Peyer's patch (tissue), 4 donors: ENCODE data around the gene PGAM5.
"Not testable (repeated sequence)": the region's sequence is repeated elsewhere in the genome, so short reads cannot be mapped to it uniquely, and the experiment has no call there.

Source experiments
- CTCF ChIP-seq, 6 experiments: fragments of 450-650 bp in 4 of 6; fragments of 200-600 bp in 2 of 6; sonication (generic) in 1 of 6; IDR thresholded peaks; one replicate each; pipeline ENCODE4 v1.5.1; 2017 to 2019; ENCODE audit warnings: antibody characterized with exemption in 6 of 6, mild to moderate bottlenecking in 3 of 6, moderate library complexity in 1 of 6
- POLR2A ChIP-seq, 2 donors: fragments of 450-650 bp; IDR thresholded peaks; one replicate each; pipeline ENCODE4 v1.5.1; 2017; ENCODE audit warnings: antibody characterized with exemption in 2 of 2, mild to moderate bottlenecking in 2 of 2, moderate library complexity in 2 of 2

- not testable (repeated sequence) for TF ChIP-seq CTCF, POLR2A (IDR thresholded peaks at IDR 0.05)
Measured at GRCh38 chr12:132753670-132754069, 43.0 kb downstream of the PGAM5 start.
